Endodermal cell (in vitro differentiated cells): ENCODE data around the gene SBNO2. TPM values are rescaled to one million over a fixed set of nuclear protein-coding genes. Genes with fewer than 3 reads are reported as not detected.

Experiments used
- DNase-seq: peaks from one replicate; pipeline ENCODE4 v3.0.0-alpha.2; 2017
- H3K27ac ChIP-seq: 2 replicates; pipeline ENCODE4 v1.5.1; 2013; ENCODE audit warnings: mild to moderate bottlenecking, low read depth, low read length, moderate library complexity
- H3K27me3 ChIP-seq: 2 replicates; pipeline ENCODE4 v1.6.1; 2013; ENCODE audit warnings: mild to moderate bottlenecking, low read length, moderate library complexity; ENCODE audit not compliant: insufficient read depth, control insufficient read depth, poor library complexity, severe bottlenecking
- H3K36me3 ChIP-seq: 2 replicates; pipeline ENCODE4 v1.7.0; 2013; ENCODE audit warnings: mild to moderate bottlenecking, low read length, moderate library complexity; ENCODE audit not compliant: control insufficient read depth, insufficient read depth
- H3K4me1 ChIP-seq: one replicate; pipeline ENCODE4 v1.7.0; 2013; ENCODE audit warnings: low read length; ENCODE audit not compliant: control insufficient read depth, insufficient read depth
- H3K4me3 ChIP-seq: 2 replicates; pipeline ENCODE4 v1.5.1; 2013; ENCODE audit warnings: mild to moderate bottlenecking, low read length, moderate library complexity
- H3K9ac ChIP-seq: 2 replicates; pipeline ENCODE4 v1.6.1; 2013; ENCODE audit warnings: mild to moderate bottlenecking, low read length, moderate library complexity; ENCODE audit not compliant: poor library complexity, severe bottlenecking; ENCODE audit errors: extremely low read depth
- H3K9me3 ChIP-seq: 2 replicates; pipeline ENCODE4 v1.6.1; 2013; ENCODE audit warnings: mild to moderate bottlenecking, low read length, moderate library complexity; ENCODE audit not compliant: control insufficient read depth
- H3K27ac Mint-ChIP-seq: 2 replicates; pipeline ENCODE4 v1.8.0; 2020; ENCODE audit warnings: mixed read lengths
- H3K27me3 Mint-ChIP-seq: 2 replicates; pipeline ENCODE4 v1.8.0; 2021; ENCODE audit warnings: mild to moderate bottlenecking, mixed read lengths; ENCODE audit not compliant: insufficient read depth
- H3K36me3 Mint-ChIP-seq: 2 replicates; pipeline ENCODE4 v1.8.0; 2020; ENCODE audit warnings: low read depth, mixed read lengths
- H3K4me1 Mint-ChIP-seq: 2 replicates; pipeline ENCODE4 v1.8.0; 2020; ENCODE audit warnings: mixed read lengths
- H3K4me3 Mint-ChIP-seq: 2 replicates; pipeline ENCODE4 v1.8.0; 2020; ENCODE audit warnings: mild to moderate bottlenecking, moderate library complexity, mixed read lengths
- H3K9me3 Mint-ChIP-seq: 2 replicates; pipeline ENCODE4 v1.8.0; 2020; ENCODE audit warnings: mild to moderate bottlenecking, mixed read lengths
- CTCF ChIP-seq: fragments of 200-600 bp; sonication (generic); conservative IDR thresholded peaks from 2 replicates; pipeline ENCODE4 v1.5.0; 2021; ENCODE audit warnings: antibody characterized with exemption, mild to moderate bottlenecking
- WGBS, 2 experiments: methylation state at CpG; one replicate each; pipeline versions ENCODE4 v1.1.5 to v1.1.7; 2013; ENCODE audit warnings: missing lambda C conversion rate in 2 of 2, mixed read lengths in 1 of 2; ENCODE audit not compliant: insufficient coverage in 1 of 2, insufficient read length in 1 of 2; 5-methylcytosine and 5-hydroxymethylcytosine counted together
- total RNA-seq, 2 donors: library from RNA; stranded (reverse); fragmentation: NEBNext Ultra II Directional in 1 of 2; extraction: Animal tissue kit (Norgen Biotek cat#: 25700) in 1 of 2; gene quantifications; 2 replicates in 1 of 2; 3 replicates in 1 of 2; pipeline ENCODE4 v1.2.1, GENCODE V29; 2021

Gene SBNO2
- total RNA-seq, 2 donors from 2014 or later = 43.3 to 50.4 TPM

DNA sequence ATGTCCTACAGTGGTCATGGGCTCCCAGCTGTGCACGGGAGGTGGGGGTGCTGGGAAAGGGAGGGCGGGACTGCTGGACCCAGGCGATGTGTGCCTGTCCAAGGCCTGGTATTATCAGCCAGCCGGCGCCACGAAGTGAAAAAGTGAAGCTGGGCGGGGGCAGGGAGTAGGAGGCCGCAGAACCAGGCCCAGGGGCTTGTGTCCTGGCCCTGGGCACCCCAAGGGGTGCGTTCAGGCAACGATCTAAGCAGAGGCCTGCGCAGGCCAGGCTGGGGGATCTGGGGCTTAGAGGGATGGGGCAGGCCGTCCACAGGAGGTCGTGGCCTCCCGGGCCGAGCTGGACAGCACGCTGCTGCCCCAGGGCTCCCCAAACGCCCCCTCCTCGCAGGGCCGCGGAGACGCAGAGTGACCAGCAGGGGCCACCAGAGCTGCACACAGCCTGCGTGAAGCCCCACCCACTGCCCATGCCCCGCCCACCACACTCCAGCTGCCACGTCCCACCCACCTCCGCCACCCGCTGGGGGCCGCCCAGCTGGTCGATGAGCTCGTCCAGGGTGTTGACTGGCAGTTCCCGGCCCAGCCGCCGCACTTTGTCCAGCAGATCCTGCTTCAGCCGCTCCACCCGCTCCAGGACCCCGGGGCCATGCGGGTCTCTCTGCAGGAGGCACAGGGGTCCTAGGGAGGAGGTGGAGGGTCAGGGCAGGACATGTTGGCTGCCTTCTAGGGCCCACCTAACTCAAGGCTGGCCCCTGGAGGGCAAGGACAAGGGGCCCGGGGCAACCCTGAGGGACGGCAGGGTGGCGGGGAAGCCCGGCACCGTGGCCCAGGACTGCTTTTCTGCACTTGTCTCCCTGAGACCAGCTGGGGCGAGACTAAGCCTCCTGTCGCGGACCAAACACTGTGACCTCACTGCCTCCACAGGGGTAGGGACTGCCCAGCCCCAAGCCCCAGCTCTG, 60.8 kb downstream of the SBNO2 start:
- peak; percentile 99 for DNase-seq
- Mint-ChIP-seq H3K27me3 (no peaks in the 10 kb centered on the region), H3K36me3 (peaks cover 7% of the 10 kb centered on the region), H3K4me3 (no peak overlapping the region), H3K9me3 (no peaks in the 10 kb centered on the region), H3K4me1 (no peaks in the 10 kb centered on the region), H3K27ac (no peak overlapping the region)
- H3K27me3 ChIP-seq = no peaks in the 10 kb centered on the region
- no peaks in the 10 kb centered on the region for H3K4me1 ChIP-seq
- TF ChIP-seq CTCF = peak; percentile 92
- WGBS, 2 experiments = 57 to 68% methylated on average over 15 to 44 of the region's 44 CpGs
- peaks cover 18% of the 10 kb centered on the region for H3K36me3 ChIP-seq
- peak overlapping the region; percentile 15 for H3K9ac ChIP-seq
- H3K27ac ChIP-seq = peak overlapping the region; percentile 70
- H3K9me3 ChIP-seq = no peaks in the 10 kb centered on the region
- no peak overlapping the region for H3K4me3 ChIP-seq

DNA sequence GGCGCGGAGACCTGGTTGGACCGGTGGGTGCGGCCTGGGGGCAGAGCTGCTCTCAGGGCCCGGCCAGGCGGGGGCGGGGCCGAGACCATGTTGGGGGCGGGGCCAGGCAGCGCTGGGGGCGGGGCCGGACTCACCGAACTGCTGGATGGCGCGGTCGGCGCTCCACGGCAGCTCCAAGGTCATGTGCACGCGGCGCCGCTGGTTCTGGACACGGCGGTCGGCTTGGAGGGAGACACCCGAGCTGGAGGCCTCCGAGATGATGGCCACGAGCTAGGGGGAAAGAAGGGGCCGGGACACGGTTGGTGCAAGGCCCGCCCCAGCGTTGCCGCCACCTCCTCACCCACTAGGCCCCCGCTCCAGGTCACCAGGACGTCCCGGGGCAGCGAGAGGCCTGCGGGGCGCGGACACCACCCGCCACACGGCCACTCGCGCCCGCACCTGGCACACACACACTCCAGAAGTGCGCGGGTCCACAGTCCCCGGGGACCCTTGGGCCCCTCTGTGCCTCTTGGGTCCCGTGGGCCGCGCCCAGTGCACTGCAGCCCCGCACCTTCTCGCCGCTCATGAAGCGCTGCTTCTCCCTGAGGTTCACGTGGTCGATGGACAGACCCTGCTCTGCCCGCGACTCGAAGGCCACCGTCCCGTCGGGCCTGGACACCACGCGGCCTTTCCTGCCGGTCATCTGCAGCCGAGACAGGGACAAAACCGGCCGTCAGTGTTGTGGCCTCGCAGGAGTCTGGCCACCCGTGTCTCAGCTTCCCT, 61.6 kb downstream of the SBNO2 start:
- Mint-ChIP-seq H3K4me3 (no peak overlapping the region), H3K9me3 (no peaks in the 10 kb centered on the region), H3K36me3 (peaks cover 1% of the 10 kb centered on the region), H3K27me3 (no peaks in the 10 kb centered on the region), H3K27ac (no peak overlapping the region), H3K4me1 (no peaks in the 10 kb centered on the region)
- H3K4me3 ChIP-seq = no peak overlapping the region
- no peak overlapping the region for H3K9ac ChIP-seq
- H3K27me3 ChIP-seq = no peaks in the 10 kb centered on the region
- 90 to 92% methylated on average over 57 to 71 of the region's 71 CpGs for WGBS, 2 experiments
- peak; percentile 92 for DNase-seq
- no peaks in the 10 kb centered on the region for H3K9me3 ChIP-seq
- no peak for TF ChIP-seq CTCF
- no peaks in the 10 kb centered on the region for H3K4me1 ChIP-seq
- H3K36me3 ChIP-seq = peaks cover 14% of the 10 kb centered on the region
- peak overlapping the region; percentile 63 for H3K27ac ChIP-seq

- H3K9me3 ChIP-seq = no peaks in the 10 kb centered on the region
- no peaks in the 10 kb centered on the region for H3K27me3 ChIP-seq
- H3K4me3 ChIP-seq = no peak overlapping the region
- Mint-ChIP-seq H3K4me1 (peaks cover 1% of the 10 kb centered on the region), H3K27me3 (no peaks in the 10 kb centered on the region), H3K9me3 (no peaks in the 10 kb centered on the region), H3K27ac (no peak overlapping the region), H3K4me3 (no peak overlapping the region), H3K36me3 (peaks cover 3% of the 10 kb centered on the region)
- no peak for TF ChIP-seq CTCF
- H3K36me3 ChIP-seq = peaks cover 19% of the 10 kb centered on the region
- no peaks in the 10 kb centered on the region for H3K4me1 ChIP-seq
- no peak overlapping the region for H3K9ac ChIP-seq
- 94 to 100% methylated on average over 1 to 17 of the region's 18 CpGs for WGBS, 2 experiments
- H3K27ac ChIP-seq = no peak overlapping the region
- DNase-seq = no peak
Observed at GRCh38 chr19:1111641-1112267, 62.3 kb downstream of the SBNO2 start.
